HepG2 (cell line): Measurements from ENCODE around the gene TXNDC11. TPM values are rescaled to one million over a fixed set of nuclear protein-coding genes. Genes with fewer than 3 reads are reported as not detected.

ENCODE experiments used
- ISX ChIP-seq: sonication (generic); formaldehyde crosslinking; conservative IDR thresholded peaks from 2 replicates; pipeline ENCODE4 v1.5.0; 2020; ENCODE audit warnings: missing genetic modification reagents
- MEF2D ChIP-seq: sonication (generic); formaldehyde crosslinking; IDR thresholded peaks from 2 replicates; pipeline ENCODE4 v1.5.1; 2020; ENCODE audit warnings: mild to moderate bottlenecking, missing genetic modification reagents
- MLX ChIP-seq: IDR thresholded peaks from 2 replicates; pipeline ENCODE4 v1.6.1; 2016
- PRPF4 ChIP-seq: fragments of 200-400 bp; formaldehyde crosslinking; IDR thresholded peaks from 2 replicates; pipeline ENCODE4 v1.6.1; 2016; ENCODE audit warnings: low read length, low read depth; ENCODE audit not compliant: poor library complexity, severe bottlenecking
- RFXAP ChIP-seq: sonication (generic); formaldehyde crosslinking; IDR thresholded peaks from 2 replicates; pipeline ENCODE4 v1.4.0; 2020; ENCODE audit warnings: missing genetic modification reagents, borderline replicate concordance
- SNAPC4 ChIP-seq: sonication (generic); formaldehyde crosslinking; IDR thresholded peaks from 2 replicates; pipeline ENCODE4 v1.4.0; 2020; ENCODE audit warnings: mild to moderate bottlenecking, missing genetic modification reagents
- TBP ChIP-seq: sonication (generic); formaldehyde crosslinking; IDR thresholded peaks from 2 replicates; pipeline ENCODE4 v1.5.0; 2020; ENCODE audit warnings: missing genetic modification reagents
- TIGD3 ChIP-seq: sonication (generic); formaldehyde crosslinking; IDR thresholded peaks from 2 replicates; pipeline ENCODE4 v1.5.1; 2020; ENCODE audit warnings: mild to moderate bottlenecking, missing genetic modification reagents, borderline replicate concordance
- ZFP1 ChIP-seq: IDR thresholded peaks from 2 replicates; pipeline ENCODE4 v1.6.1; 2016
- ZNF335 ChIP-seq: sonication (generic); formaldehyde crosslinking; IDR thresholded peaks from 2 replicates; pipeline ENCODE4 v1.4.0; 2020; ENCODE audit warnings: missing genetic modification reagents
- ZNF407 ChIP-seq: sonication (generic); formaldehyde crosslinking; IDR thresholded peaks from one replicate; pipeline ENCODE4 v1.5.1; 2020; ENCODE audit warnings: mild to moderate bottlenecking, missing genetic modification reagents; ENCODE audit errors: not compliant biosample characterization
- ZNF556 ChIP-seq: sonication (generic); formaldehyde crosslinking; IDR thresholded peaks from 2 replicates; pipeline ENCODE4 v1.4.0; 2020; ENCODE audit warnings: mild to moderate bottlenecking, missing genetic modification reagents, borderline replicate concordance
- ZNF569 ChIP-seq: sonication (generic); formaldehyde crosslinking; IDR thresholded peaks from 2 replicates; pipeline ENCODE4 v1.5.0; 2020; ENCODE audit warnings: mild to moderate bottlenecking, missing genetic modification reagents, moderate library complexity, borderline replicate concordance
- polyA plus RNA-seq, 8 experiments: library from polyadenylated mRNA; depleted of rRNA in 3 of 8; stranded (reverse) in 7 of 8; unstranded in 1 of 8; fragments of >200 nt; fragmentation: Illumina TruSeq in 4 of 8; extraction: Trizol in 4 of 8; gene quantifications; 2 replicates each; pipeline versions ENCODE4 v1.2.1 to v1.2.3, GENCODE V29; 2011 to 2016; ENCODE audit warnings: low read depth in 4 of 8, missing spikeins in 1 of 8, mixed read lengths in 1 of 8; ENCODE audit not compliant: insufficient read depth in 1 of 8
- total RNA-seq, 5 experiments: library from RNA; depleted of rRNA; stranded (reverse); fragments of >200 nt; fragmentation: Illumina TruSeq; extraction: Trizol; gene quantifications; 2 replicates each; pipeline ENCODE4 v1.2.3, GENCODE V29; 2016; ENCODE audit warnings: low read depth in 1 of 5

Gene TXNDC11
- total and polyA plus RNA-seq, 2 of the 13 experiments (the other 11 are each of a cell fraction or from before 2014, with no cell fraction given): 74.9 to 123 TPM

GRCh38 chr16:11742536-11743307 lies at the start of gene TXNDC11 (continued):
- TF ChIP-seq SNAPC4 (CRISPR knock-in tag) (no peak; the same call in 1 of the 2 replicates), ZNF335 (CRISPR knock-in tag) (no peak; the same call in none of the 2 replicates), RFXAP (CRISPR knock-in tag) (peak; percentile 12; the same call in 1 of the 2 replicates), ZNF569 (CRISPR knock-in tag) (no peak), ZFP1 (CRISPR knock-in tag) (0 out of 2 replicates have a peak, but pooled peaks have one; percentile 28), ZNF407 (CRISPR knock-in tag) (peak; percentile 69), ISX (CRISPR knock-in tag) (no peak; the same call in 1 of the 2 replicates), MEF2D (peak; percentile 91), MLX (CRISPR knock-in tag) (no peak), PRPF4 (no peak), TBP (CRISPR knock-in tag) (no peak), TIGD3 (peak; percentile 77; the same call in 1 of the 2 replicates), ZNF556 (CRISPR knock-in tag) (peak; percentile 96)
